Measurements from ENCODE around the gene CORO7. TPM values are rescaled to one million over a fixed set of nuclear protein-coding genes. Genes with fewer than 3 reads are reported as not detected.

CORO7 gene
- total RNA-seq, 1 experiment from 2014 or later: 42.1 TPM

DNA sequence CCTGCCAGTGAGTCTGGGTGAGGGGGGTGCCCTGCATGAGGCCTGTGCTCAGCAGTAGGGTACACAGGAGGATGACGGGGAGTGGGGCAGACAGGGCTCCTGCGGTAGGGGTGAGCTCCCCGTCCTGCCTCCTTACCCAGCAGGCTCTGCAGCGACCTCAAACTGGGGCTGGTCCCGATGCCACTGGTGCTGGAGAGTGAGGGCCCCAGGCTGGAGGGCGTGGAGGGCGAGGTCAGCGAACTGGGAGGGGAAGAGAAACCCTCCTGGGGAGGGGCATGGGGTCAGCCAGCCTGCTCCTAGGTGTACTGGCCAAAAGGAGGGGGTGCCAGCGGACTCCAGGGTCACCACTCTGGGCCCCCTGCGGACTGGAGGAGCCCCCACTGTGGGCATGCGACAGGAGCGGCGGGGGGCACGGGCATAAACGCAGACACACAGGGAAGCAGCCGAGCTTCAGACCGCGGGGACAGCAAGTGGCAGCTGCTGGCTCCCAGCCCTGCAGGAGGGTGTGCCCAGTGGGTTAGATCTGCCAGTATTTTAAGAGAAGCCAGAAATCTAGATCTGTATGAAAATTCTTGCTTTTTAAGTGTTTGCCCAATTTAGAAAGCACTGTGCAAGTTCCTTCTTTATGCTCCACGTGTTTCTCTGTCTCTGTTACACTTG, 53.8 kb downstream of the CORO7 start:
- intact Hi-C loops (cut with micrococcal nuclease; ENCODE audit: unreplicated experiment): no loop called here
- no peak overlapping the region for H3K4me3 ChIP-seq
- no peak overlapping the region for H3K4me2 ChIP-seq
- H3K9me3 ChIP-seq (ENCODE audit: insufficient read depth, low read depth): no peaks in the 10 kb centered on the region
- DNase-seq: no peak
- no peaks in the 10 kb centered on the region for H4K20me1 ChIP-seq (ENCODE audit: insufficient read depth)
- ChIA-PET POLR2A (ENCODE audit: unreplicated experiment) (no interaction called here), CTCF (no interaction called here)
- peaks cover 10% of the 10 kb centered on the region; the same call in 1 of the 2 replicates for H3F3A ChIP-seq (ENCODE audit: insufficient read depth, low read depth)
- H3K9me2 ChIP-seq (ENCODE audit: insufficient read depth): no peaks in the 10 kb centered on the region
- no peak overlapping the region for H2AFZ ChIP-seq
- BruUV-seq (replicated peaks): no TSS peak
- H3K27me3 ChIP-seq (ENCODE audit: insufficient read depth, low read depth): no peaks in the 10 kb centered on the region
- no peaks in the 10 kb centered on the region for H3K79me2 ChIP-seq (ENCODE audit: low read depth)
- peaks cover 13% of the 10 kb centered on the region for H3K4me1 ChIP-seq (replicated peaks; ENCODE audit: insufficient read depth)
- H3K36me3 ChIP-seq (ENCODE audit: low read depth): no peaks in the 10 kb centered on the region
- no peak for TF ChIP-seq EZH2 (IDR thresholded peaks at IDR 0.05; ENCODE audit: low read depth)
- TF ChIP-seq, protein P1, sequence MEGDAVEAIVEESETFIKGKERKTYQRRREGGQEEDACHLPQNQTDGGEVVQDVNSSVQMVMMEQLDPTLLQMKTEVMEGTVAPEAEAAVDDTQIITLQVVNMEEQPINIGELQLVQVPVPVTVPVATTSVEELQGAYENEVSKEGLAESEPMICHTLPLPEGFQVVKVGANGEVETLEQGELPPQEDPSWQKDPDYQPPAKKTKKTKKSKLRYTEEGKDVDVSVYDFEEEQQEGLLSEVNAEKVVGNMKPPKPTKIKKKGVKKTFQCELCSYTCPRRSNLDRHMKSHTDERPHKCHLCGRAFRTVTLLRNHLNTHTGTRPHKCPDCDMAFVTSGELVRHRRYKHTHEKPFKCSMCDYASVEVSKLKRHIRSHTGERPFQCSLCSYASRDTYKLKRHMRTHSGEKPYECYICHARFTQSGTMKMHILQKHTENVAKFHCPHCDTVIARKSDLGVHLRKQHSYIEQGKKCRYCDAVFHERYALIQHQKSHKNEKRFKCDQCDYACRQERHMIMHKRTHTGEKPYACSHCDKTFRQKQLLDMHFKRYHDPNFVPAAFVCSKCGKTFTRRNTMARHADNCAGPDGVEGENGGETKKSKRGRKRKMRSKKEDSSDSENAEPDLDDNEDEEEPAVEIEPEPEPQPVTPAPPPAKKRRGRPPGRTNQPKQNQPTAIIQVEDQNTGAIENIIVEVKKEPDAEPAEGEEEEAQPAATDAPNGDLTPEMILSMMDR (conservative IDR thresholded peaks at IDR 0.05): no peak
- H3K27ac ChIP-seq: no peak overlapping the region

DNA sequence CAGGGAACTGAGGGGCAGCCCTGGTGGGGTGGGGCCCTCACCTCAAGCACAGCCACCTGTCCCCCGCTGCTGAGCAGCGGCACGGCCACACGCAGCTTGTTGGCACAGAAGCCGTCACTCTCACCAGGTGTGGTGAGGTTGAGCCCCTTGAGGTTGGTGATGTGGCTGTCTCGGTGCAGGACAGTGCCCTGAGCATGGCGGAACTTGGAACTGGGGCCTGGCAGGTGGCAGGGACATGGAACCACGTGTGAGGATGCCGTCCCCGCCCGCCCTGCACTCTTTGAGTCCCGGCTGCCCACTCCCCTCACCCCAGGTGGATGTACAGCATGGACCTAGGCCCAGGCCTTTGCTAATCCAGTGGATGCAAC, 54.5 kb downstream of the CORO7 start:
- H3F3A ChIP-seq (ENCODE audit: insufficient read depth, low read depth): peaks cover 6% of the 10 kb centered on the region; the same call in 1 of the 2 replicates
- no peaks in the 10 kb centered on the region for H3K27me3 ChIP-seq (ENCODE audit: insufficient read depth, low read depth)
- H3K36me3 ChIP-seq (ENCODE audit: low read depth): no peaks in the 10 kb centered on the region
- intact Hi-C loops (cut with micrococcal nuclease; ENCODE audit: unreplicated experiment): no loop called here
- H2AFZ ChIP-seq: no peak overlapping the region
- ChIA-PET CTCF (no interaction called here), POLR2A (ENCODE audit: unreplicated experiment) (no interaction called here)
- BruUV-seq (replicated peaks): no TSS peak
- no peak for DNase-seq
- TF ChIP-seq, protein P1 (conservative IDR thresholded peaks at IDR 0.05): no peak
- TF ChIP-seq EZH2 (IDR thresholded peaks at IDR 0.05; ENCODE audit: low read depth): no peak
- no peaks in the 10 kb centered on the region for H4K20me1 ChIP-seq (ENCODE audit: insufficient read depth)
- H3K9me3 ChIP-seq (ENCODE audit: insufficient read depth, low read depth): no peaks in the 10 kb centered on the region
- no peak overlapping the region for H3K4me2 ChIP-seq
- no peak overlapping the region for H3K27ac ChIP-seq
- H3K4me3 ChIP-seq: no peak overlapping the region
- H3K9me2 ChIP-seq (ENCODE audit: insufficient read depth): no peaks in the 10 kb centered on the region
- no peaks in the 10 kb centered on the region for H3K79me2 ChIP-seq (ENCODE audit: low read depth)
- peaks cover 6% of the 10 kb centered on the region for H3K4me1 ChIP-seq (replicated peaks; ENCODE audit: insufficient read depth)

DNA sequence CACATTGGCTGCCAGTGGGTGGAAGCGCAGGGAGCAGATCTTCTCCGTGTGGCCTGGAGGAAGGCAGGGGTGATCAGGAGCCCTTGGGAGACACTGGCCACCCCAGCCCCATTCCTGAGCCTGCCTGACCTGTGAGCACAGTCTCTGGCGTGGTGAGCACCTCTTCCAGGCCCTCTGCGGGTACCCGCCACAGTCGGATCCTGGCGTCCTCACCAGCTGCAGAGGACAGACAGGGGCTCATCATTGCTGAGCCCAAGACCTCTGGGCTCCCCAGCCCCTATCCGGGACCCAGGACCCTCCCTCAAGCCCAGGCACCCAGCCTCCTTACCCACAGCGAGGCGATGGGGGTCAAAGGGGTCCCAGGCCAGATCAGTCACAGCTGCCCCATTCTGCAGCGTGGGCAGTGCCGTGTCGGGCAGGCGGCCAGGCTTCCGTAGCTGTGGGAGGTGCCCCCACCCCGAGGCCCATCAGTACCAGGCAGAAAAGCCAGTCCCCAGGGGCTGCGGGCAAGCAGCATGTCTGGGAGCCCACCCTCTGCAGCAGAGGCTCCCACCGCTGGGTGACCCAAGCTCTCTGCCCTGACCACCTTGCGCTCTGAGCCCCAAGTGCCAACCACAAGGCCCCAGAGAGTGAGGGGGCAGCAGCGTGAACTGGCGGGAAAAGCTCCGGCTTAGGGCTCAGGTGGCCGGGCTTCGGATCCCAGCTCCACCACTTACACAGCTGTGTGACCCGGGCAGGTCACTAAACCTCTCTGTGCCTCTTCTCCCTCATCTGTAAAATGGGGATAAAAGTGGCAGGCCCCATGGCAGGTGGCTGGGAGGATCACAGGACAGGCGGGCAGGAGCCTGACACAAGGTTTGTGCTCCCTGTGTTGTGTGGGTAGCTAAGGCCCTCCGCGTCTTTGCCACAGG, 55.1 kb downstream of the CORO7 start:
- peaks cover under 1% of the 10 kb centered on the region for H3K4me1 ChIP-seq (replicated peaks; ENCODE audit: insufficient read depth)
- no peaks in the 10 kb centered on the region for H3K36me3 ChIP-seq (ENCODE audit: low read depth)
- H3K9me3 ChIP-seq (ENCODE audit: insufficient read depth, low read depth): no peaks in the 10 kb centered on the region
- no peak overlapping the region for H3K27ac ChIP-seq
- no peak for DNase-seq
- intact Hi-C loops (cut with micrococcal nuclease; ENCODE audit: unreplicated experiment): no loop called here
- TF ChIP-seq, protein P1 (conservative IDR thresholded peaks at IDR 0.05): no peak
- TF ChIP-seq EZH2 (IDR thresholded peaks at IDR 0.05; ENCODE audit: low read depth): no peak
- H3K4me2 ChIP-seq: no peak overlapping the region
- no TSS peak for BruUV-seq (replicated peaks)
- ChIA-PET CTCF (no interaction called here), POLR2A (ENCODE audit: unreplicated experiment) (no interaction called here)
- H3K27me3 ChIP-seq (ENCODE audit: insufficient read depth, low read depth): no peaks in the 10 kb centered on the region
- no peaks in the 10 kb centered on the region for H3K9me2 ChIP-seq (ENCODE audit: insufficient read depth)
- no peaks in the 10 kb centered on the region for H3K79me2 ChIP-seq (ENCODE audit: low read depth)
- H3F3A ChIP-seq (ENCODE audit: insufficient read depth, low read depth): peaks cover 6% of the 10 kb centered on the region; the same call in 1 of the 2 replicates
- H4K20me1 ChIP-seq (ENCODE audit: insufficient read depth): no peaks in the 10 kb centered on the region
- no peak overlapping the region for H2AFZ ChIP-seq
- H3K4me3 ChIP-seq: no peak overlapping the region

All from PC-9 (cell line).